CD4-positive, alpha-beta T cell treated with Interleukin-15 for 1 hour (primary cell): Measurements from ENCODE around the gene TRAPPC5.

Source experiments
- DNase-seq: peaks from one replicate; pipeline ENCODE4 v3.0.0-alpha.2; 2020

TRAPPC5 gene

DNA sequence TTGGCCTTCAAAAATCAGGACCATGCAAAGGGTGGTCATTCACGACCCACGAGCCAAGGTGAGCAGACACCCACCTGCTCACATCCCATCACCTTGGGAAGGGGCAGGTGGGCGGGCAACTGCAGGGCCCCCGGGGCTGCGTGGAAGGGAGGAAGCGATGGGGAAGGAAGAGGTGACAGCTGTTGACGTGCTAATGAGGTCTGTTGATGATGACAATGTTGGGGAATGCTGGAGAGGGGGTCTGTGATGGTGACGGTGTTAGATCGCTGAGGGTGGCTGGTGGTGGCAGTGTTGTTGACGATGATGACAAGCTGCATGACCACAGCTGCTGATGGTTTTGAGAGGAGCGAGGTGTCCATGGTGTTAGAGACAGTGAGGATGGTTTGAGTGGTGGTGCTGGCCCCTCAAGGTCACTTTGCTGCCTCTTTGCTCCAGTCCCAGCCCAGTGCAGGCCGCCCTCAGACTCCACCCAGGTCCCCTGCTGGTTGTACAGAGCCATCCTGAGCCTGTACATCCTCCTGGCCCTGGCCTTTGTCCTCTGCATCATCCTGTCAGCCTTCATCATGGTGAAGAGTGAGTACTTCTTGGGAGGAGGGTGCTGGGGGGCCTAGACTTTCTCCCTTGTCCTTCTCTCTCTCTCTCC, 2.8 kb upstream of the TRAPPC5 start:
- peak; percentile 51 for DNase-seq

DNA sequence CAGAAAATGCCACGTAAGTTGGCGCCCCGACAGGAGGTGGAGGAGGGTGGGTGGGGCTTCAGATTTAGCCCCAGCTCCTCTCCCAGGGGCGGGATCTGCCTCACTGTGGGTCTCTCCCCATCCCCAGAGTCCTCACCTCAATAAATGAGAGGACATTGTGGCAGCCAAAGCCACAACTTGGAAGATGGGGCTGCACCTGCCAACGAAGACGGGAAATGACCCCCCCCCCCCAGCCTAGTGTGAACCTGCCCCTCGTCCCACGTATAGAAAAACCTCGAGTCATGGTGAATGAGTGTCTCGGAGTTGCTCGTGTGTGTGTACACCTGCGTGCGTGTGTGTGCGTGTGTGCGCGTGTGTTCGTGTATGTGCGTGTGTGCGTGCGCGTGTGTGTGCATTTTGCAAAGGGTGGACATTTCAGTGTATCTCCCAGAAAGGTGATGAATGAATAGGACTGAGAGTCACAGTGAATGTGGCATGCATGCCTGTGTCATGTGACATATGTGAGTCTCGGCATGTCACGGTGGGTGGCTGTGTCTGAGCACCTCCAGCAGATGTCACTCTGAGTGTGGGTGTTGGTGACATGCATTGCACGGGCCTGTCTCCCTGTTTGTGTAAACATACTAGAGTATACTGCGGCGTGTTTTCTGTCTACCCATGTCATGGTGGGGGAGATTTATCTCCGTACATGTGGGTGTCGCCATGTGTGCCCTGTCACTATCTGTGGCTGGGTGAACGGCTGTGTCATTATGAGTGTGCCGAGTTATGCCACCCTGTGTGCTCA, 1.5 kb upstream of the TRAPPC5 start:
- DNase-seq: peak; percentile 82

DNA sequence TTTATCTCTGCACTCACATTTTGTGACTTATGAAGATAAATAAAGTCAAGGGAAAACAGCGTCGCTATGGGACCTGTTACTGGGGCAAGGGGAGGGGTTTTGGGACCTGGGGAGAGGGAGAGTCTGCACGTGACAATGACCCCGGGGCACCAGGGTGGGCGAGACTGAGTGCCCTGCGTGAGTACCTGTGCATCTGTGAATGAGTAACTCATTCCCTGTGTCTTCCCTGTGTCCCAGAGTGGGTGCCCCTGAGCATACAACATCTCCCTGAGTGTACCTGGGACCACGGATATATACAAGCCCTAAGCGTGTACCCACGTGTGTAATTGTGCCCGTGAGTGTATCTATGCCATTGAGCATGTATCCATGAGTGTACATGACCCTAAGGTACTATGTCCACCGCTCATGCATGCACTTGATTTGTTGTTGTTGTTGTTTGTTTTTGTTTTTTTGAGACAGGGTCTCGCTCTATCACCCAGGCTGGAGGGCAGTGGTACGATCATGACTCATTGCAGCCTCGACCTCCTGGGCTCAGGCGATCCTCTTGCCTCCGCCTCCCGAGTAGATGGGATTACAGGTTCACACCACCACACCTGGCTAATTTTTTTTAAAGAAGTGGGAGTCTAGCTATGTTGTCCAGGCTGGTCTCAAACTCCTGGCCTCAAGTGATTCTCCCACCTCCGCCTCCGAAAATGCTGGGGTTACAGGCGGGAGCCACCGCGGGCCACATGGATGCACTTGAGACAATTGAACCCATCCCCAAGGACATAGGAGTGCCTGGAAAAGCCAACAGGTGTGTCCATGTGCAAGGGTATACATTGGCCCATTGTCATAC, 645 bp upstream of the TRAPPC5 start:
- DNase-seq: peak; percentile 13

DNA sequence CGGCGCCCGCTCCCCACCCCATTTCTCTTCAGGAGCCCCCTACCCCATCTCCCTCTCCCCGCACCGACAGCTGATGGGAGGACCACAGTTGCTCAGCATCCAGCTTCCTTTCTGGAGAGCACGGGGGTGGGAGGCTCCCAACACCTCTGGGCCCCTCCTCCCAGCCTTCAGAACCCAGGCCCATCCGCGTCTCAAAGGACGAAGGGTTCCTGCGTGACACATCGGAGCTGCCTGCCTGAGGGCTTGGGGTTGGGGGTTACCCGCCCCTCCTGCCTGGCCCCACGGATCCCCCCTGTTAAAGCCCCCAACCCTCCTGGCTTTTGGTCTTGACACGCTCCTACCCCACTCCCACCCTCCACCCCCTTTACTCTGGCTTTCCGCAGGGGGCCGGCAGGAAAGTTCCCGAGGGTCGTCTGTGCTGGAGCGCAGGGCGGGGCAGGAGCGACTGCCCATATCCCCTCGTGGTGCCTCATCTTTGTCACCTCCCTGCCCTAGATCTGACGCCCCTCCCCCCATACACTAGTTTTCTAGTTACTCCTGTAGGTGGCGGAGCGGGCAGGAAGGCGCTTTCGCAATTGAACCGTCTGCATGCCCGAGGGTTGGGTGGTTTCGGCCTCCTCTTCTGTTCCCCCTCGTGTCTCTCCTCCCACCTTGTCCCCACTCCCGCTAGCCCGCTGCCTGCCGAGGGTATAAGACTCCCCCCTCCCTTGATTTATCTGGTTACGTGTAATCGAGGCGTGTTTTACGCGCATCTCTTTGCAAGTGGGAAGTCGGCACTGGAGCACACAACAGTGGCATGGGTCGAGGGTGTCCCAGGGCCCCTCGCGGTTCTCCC, 924 bp downstream of the TRAPPC5 start:
- DNase-seq: peak; percentile 89

DNA sequence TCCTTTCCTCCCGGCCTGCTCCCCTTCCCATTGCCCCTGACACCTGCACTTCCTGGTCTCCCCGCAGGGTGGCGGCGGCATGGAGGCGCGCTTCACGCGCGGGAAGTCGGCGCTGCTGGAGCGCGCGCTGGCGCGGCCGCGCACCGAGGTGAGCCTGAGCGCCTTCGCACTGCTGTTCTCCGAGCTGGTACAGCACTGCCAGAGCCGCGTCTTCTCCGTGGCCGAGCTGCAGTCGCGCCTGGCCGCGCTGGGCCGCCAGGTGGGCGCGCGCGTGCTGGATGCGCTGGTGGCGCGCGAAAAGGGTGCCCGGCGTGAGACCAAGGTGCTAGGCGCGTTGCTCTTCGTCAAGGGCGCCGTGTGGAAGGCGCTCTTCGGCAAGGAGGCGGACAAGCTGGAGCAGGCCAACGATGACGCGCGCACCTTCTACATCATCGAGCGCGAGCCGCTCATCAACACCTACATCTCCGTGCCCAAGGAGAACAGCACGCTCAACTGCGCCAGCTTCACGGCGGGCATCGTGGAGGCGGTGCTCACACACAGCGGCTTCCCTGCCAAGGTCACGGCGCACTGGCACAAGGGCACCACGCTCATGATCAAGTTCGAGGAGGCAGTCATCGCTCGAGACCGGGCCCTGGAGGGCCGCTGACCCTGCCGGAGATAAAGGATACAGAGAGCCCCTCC, 1.7 kb downstream of the TRAPPC5 start:
- DNase-seq: no peak

DNA sequence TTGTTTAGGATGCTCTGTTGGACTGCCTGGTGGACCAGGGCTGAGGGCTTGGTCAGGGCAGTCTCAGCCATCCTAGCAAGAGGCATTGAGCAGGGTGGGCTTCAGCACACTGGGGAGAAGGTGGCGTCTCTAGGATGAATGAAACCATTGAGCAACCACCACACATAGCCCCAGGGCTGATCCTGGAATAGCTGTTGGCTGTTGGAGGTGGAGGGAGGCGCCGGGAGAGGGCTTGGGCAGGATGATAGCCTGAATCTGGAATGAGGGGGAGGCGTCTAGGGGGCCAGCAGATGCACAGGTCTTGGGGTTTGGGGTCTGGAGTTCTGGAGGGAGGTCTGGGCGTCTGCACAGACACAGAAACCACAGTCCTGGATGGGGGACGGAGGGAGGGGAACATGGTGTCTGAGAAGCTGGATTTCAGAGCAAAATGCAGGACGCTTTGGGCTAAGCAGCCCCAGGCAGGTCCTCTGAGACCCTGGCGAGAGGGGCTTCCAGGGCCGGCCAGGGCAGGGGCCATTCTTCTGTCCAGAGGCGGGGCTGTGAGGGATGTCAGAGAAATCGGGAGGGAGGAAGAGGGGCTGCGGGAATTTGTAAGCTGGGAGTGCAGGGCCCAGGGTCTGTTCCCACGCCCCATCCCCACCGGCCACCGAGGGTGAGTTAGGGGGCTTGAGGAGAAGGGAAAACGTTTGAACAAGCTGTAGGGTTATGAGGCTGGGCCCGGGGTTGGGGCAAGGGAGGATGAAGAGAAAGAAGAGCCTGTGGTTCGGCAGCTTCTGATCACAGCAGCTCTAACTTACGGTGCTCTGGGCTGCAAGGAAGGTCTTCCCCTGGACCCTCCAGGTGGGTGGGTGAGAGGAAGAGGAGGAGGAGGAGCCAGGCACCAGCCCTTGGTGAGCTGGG, 5.2 kb downstream of the TRAPPC5 start:
- DNase-seq: no peak

DNA sequence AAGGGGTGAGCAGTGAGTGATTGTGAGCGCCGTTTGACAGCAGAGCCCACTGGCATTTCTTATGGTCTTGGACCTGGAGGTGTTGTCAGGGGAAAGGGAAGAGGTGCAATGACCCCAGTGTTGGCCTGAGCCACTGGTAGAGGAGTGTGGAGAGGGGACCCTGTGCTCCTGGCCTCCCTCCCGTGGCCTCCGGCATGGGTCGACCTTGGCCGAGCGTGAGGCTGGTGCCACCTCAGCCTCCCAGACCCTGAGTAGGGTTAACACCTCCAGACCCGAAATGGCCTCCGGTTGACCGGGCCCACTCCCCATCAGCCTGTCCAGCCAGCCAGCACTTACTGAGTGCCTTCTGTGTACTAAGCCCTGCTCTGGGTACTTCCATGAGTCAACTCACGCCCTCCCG, 6.5 kb downstream of the TRAPPC5 start:
- no peak for DNase-seq

DNA sequence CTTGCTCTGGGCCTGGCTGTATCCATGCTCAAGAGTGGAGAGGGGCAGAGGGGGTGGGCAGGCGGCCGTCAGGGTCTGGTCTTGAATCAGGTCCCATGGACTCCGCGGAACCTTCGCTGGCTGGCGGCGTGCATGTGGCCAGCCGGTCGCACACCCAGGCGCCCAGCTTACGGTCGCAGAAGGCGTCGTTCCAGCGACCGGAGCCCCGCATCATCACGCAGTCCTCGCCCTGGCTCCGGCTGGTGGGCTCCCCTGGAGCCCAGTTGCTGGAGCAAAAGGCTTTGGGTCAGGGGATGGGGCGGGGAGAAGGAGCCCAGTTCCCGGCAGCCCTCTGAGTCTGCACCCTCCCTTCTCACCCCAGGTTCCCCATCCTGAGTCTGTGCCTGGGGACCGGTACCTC, 8.5 kb downstream of the TRAPPC5 start:
- DNase-seq: no peak

DNA sequence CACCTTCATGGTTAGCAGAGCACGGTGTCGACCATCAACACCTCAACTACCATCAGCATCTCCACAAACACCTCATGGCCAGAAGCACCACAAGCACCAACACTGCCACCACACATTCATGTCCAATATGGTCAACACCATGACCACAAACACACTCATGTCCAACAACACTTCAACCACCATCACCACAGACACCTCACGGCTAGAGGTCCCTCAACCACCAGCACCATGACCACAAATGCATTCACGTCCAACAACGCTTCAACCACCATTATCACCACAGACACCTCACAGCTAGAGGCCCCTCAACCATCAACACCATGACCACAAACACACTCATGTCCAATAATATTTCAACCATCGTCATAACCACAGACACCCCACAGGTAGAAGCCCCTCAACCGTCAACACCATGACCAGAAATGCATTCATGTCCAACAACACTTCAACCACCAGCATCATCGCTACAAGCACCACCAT, 10.2 kb downstream of the TRAPPC5 start:
- DNase-seq: peak; percentile 41

DNA sequence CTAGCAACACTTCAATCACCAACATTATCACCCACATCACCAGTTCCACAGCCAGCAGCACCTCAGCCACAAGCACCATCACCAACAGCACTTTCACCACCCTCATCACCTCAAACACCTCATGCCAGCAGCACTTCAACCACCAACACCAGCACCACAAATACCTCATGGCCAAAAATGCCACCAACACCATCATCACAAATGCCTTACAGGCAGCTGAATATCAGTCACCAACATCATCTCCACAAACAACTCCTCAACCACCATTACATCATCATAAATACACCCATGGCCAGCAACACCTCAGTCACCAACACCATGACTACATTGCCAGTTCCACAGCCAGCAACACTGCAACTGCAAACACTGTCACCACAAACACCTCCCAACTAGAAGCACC, 10.9 kb downstream of the TRAPPC5 start:
- peak; percentile 34 for DNase-seq

DNA sequence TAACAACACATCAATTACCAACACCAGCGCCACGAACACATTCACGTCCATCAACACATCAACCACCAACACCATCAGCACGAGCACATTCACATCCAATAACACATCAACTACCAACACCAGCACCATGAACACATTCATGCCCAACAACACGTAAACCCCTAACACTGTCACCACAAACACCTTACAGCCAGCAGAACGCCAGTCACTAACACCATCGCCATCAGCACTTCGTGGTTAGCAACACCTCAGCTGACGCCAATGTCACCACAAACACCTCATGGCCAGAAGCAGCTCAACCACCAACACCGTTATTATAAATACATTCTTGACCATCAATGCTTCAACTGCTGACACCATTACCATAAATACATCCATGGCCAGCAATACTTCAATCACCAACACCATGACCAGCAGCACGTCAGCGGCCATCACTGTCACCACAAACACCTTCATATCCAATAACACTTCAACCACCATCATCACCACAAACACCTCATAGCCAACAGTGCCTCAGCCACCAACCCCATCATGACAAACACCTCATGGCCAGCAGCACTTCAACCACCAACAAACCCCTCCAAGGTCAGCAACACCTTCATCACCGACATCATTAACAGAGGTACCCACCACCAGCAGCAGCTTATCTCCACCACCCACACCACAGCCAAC, 11.9 kb downstream of the TRAPPC5 start:
- peak; percentile 65 for DNase-seq

DNA sequence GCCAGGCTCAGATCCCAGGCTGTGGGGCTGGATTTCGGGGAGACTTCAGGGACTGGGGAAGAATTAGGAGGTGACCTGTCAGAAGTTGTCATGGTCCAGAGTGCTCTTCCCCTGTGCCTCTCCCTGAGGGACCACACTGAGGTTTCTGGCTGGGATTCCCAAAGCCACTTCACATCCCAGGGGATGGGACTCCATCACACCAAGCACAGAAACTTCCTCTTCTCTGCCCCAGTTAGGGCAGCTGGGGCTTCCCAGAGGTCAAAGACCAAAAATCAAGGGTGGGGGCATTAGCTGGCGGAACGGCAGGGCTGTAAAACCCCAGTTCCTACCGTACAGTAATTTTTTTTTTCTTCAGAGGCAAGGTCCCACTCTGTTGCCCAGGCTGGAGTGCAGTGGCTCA, 13.9 kb downstream of the TRAPPC5 start:
- DNase-seq: peak; percentile 42

DNA sequence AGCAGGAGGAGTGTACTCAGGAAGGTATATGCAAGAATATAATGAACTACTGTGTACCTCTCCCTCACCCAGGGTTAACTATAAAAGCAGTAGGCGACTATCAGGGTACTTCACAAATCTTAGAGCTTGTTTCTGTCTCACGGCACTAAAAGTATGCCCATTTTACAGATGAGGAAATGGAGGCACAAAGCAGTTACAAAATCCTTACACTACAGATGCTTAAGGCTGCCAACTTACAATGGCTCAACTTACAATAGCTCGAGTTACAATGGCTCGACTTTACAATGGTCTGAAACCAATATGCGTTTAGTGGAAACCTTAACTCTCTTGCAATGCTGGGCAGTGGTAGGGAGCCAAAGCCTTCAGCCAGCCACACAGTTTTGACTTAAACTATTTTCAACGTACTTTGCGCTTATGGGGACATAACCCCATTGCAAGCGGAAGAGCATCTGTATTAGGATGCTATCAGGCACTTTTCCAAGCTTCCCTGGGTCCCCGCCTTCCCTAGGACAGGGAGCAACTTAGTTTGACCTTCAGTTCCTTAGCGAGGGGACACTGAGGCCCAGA, 17.2 kb downstream of the TRAPPC5 start:
- no peak for DNase-seq

DNA sequence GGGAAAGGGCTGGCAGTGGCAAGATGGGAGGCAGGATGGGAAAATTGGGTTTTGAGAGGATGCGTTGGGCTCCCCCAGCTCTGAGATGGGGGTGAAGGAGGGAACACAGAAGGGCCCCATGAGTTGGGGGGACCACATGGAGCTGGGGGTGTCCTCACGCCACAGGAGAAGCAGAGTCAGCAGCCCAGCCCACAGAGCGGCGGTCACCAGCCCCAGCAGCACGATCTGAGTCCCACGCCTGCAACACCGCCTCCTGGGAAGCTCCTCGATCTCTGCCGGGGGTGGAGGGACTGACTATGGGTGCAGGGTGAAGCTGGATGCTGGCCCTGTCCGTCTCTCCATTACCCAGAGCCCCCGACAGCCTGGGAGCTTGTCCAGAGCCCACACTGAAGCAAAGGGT, 17.9 kb downstream of the TRAPPC5 start:
- DNase-seq: no peak

DNA sequence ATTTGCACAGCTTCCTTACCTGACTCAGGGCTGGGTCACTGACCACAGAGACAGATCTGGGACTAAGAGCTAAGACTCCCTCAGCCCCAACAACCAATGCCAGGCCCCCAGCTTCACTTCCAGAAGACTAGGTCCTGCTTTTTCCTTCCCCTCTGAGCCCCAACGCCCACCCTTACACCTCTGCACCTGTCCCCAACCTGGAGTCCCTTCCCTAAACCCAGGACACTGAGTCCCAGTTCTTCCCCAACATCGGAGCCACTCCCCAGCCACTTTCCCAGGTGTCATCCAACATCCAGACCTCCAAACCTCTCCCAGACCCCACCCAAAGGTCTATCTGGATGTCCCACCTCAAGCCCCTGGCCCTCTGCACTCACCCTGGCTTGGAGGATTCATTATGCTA, 18.4 kb downstream of the TRAPPC5 start:
- no peak for DNase-seq

DNA sequence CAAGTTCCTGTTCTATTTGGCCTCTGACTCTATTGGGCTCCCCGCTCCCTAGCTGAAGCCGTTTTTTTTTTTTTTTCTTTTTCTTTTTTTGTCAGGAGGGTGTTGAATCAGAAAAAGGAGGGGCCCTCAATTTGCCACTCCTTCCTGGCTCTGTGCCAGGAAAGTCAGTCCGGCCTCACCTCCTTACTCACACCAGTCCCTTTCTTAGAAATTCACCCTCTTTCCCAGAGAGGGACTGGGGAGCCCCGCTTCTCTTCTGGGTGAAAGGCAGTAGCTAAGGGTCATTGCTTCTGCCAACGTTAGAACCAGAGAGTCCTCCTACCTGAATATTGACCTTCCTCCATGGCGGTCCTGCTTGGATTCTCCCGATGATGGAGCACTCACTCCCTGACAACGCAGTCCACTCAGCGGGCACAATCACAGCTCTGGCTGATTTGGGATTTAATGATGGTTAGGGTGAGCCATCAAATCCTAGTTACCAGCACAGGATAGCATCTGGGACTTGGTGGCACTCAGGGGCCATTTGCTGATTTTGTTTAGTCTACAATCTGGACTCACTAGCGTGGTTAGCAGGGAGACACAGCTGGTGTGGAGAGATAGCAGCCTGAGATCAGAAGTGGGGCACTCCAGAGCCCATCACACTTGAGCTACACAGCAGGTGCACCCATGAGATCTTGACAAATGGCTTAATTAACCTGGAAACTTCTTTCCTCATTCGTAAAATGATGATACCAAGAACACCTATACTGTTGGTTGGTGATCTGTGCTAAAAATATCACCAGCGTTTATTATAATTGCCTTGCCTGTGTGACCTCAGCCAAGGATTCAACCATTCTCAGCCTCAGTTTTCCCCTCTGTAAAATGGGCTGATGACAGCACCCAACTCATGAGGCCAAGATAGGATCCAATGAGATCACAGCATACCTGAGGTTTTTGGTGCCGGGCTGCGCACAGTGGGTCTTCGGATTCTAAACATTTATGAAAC, 19.1 kb downstream of the TRAPPC5 start:
- no peak for DNase-seq

DNA sequence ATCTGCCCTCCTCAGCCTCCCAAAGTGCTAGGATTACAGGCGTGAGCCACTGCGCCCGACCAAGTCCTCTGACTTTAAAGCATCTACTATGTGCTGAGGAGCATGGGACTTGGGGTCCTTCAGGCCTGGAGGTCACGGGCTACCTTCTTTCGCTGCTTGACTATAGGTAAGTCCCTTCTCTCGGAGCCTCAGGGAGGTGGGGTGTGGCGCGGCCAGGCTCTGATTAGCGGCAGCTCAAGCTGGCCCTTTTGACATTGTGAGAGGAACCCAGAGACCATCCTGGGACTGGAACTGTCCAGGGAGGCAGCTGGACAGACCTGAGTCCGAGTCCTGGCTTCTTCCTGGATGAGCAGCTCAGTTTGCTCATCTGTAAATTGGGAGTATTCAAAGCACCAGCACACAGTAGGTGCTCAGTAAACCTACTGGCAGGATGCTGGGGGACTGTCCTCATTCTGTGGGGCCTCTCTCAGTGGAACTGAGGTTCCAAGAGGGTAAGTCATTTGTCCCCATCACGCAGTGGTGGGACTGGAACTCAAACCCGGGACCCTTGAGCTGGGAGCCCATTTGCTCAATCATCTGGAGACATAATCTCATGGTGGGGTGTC, 20.5 kb downstream of the TRAPPC5 start:
- no peak for DNase-seq
